HG02623 (cell line): ENCODE data around the gene ASB14.

Experiments
- ATAC-seq: cut with Tn5 transposase; IDR thresholded peaks from one replicate; pipeline ENCODE4 v1.9.1; 2021; ENCODE audit warnings: moderate library complexity; ENCODE audit not compliant: unreplicated experiment

ASB14 gene

GRCh38 chr3:57261929-57262328, 30.6 kb downstream of the ASB14 start:
- ATAC-seq: no peak

GRCh38 chr3:57261119-57261518, 31.4 kb downstream of the ASB14 start:
- no peak for ATAC-seq

GRCh38 chr3:57257678-57258077, 34.8 kb downstream of the ASB14 start:
- ATAC-seq: no peak

- no peak for ATAC-seq
Measured at GRCh38 chr3:57256844-57257243, 35.6 kb downstream of the ASB14 start.

GRCh38 chr3:57252404-57252803, 40.1 kb downstream of the ASB14 start:
- no peak for ATAC-seq

- no peak for ATAC-seq
Measured at GRCh38 chr3:57244946-57245345, 47.5 kb downstream of the ASB14 start.

- ATAC-seq: no peak
Measured at GRCh38 chr3:57234613-57235575, 57.6 kb downstream of the ASB14 start.

- no peak for ATAC-seq
Measured at GRCh38 chr3:57233799-57234198, 58.7 kb downstream of the ASB14 start.

- ATAC-seq: no peak
Measured at GRCh38 chr3:57230006-57230405, 62.5 kb downstream of the ASB14 start.

GRCh38 chr3:57227930-57228751, 64.3 kb downstream of the ASB14 start:
- peak; percentile 32 for ATAC-seq

- peak; percentile 91 for ATAC-seq
Measured at GRCh38 chr3:57227204-57227929, 65.1 kb downstream of the ASB14 start, which contains the start of gene APPL1. TSS of gene APPL1 (plus strand) at chr3:57227729. CDS start at chr3:57227884, 155 bp downstream.

- no peak for ATAC-seq
Measured at GRCh38 chr3:57226176-57226575, 66.3 kb downstream of the ASB14 start.

GRCh38 chr3:57224856-57225255, 67.6 kb downstream of the ASB14 start:
- ATAC-seq: no peak

GRCh38 chr3:57221883-57222282, 70.6 kb downstream of the ASB14 start:
- no peak for ATAC-seq
